ENCODE measurements around the gene ROBO1.

DNA sequence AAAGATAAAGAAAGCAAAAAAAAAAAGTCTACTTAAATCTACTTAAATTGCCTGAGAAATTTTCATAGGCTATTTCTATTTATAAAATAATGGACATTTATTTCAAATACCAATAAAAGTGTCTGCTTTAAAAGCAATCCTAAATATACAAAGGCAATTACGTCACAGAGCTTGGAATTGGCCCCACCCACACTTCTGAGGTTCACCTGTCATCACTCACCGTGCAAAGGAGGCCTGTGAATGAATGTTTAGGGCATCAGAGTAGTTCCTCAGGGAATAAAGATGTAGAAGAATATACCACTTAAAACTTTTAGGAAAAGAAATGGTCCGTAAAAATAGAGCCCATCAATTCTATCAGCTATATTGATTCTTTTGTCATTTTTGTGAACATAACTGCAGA lies 621.8 kb downstream of the ROBO1 start:
- TF ChIP-seq, protein P1, sequence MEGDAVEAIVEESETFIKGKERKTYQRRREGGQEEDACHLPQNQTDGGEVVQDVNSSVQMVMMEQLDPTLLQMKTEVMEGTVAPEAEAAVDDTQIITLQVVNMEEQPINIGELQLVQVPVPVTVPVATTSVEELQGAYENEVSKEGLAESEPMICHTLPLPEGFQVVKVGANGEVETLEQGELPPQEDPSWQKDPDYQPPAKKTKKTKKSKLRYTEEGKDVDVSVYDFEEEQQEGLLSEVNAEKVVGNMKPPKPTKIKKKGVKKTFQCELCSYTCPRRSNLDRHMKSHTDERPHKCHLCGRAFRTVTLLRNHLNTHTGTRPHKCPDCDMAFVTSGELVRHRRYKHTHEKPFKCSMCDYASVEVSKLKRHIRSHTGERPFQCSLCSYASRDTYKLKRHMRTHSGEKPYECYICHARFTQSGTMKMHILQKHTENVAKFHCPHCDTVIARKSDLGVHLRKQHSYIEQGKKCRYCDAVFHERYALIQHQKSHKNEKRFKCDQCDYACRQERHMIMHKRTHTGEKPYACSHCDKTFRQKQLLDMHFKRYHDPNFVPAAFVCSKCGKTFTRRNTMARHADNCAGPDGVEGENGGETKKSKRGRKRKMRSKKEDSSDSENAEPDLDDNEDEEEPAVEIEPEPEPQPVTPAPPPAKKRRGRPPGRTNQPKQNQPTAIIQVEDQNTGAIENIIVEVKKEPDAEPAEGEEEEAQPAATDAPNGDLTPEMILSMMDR (IDR thresholded peaks at IDR 0.05): no peak
- TF ChIP-seq POLR2A (IDR thresholded peaks at IDR 0.05): no peak
